Stimulated activated CD8-positive, alpha-beta memory T cell treated with anti-CD3 and anti-CD28 coated beads, Interleukin-7, amount 100 ng/mL, for 24 hours (primary cell): Measurements from ENCODE around the gene SHISAL1.
"Not testable (repeated sequence)": the region's sequence is repeated elsewhere in the genome, so short reads cannot be mapped to it uniquely, and the experiment has no call there.

Experiments used
- DNase-seq: peaks from one replicate; pipeline ENCODE4 v3.0.0-alpha.2; 2020; ENCODE audit warnings: low read depth

Gene SHISAL1

DNA sequence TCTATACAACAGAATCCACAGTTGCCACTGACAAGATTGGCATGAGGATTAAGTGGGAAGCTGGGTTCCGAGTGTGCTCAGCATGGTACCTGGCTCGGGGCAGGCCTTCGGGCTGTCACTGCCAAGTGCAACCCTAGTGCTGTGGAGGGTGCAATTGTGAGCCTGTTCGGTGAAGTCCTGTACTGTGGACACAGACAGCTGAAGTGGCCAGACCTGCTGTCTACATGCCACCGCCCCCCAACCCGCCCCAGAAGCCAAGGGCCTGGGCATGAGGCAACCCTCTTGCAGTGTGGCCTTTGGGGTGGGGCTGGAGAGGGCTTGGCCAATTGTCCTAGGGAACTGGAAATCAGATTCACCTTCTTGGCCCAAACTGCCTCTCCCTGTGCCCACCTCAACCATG lies 15.6 kb upstream of the SHISAL1 start:
- no peak for DNase-seq

GRCh38 chr22:44326491-44326885 lies 13.7 kb upstream of the SHISAL1 start:
- DNase-seq: no peak

DNA sequence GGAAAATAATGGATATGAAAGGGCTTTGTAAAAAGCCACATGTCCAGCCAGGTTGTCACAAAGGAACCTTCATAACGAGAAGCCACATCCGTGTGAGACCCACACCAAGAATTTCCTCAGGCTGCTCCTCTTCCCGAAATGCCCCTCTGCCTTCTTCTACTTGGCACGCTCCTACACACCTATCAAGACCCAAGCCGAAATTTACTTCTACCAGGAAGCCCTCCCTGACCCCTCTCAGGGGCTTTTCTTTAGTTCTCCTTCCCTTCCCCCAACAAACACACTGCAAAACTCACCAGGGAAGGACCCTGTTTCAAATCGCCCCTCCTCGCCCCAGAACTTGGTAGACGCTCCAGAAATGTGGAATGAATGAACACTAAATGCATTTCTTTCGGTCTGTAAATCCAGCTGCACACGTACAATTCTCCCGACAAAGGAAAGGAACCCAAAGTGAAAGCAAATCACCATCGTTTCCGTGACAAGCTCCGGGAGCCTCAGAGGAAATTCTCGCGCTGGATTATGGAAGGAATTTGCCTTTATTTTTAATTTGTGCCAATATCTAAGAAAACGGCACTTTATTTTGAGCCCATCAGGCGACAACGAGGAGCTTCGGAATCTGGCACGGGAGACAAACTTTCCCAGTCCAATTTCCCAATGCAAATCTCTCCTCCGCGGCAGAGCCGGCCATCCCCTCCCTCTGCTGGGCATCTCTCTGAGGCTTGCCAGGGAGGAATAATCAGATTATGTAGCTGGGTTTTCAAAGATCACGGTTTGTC lies 13.2 kb upstream of the SHISAL1 start:
- no peak for DNase-seq

- not testable (repeated sequence) for DNase-seq
Observed at GRCh38 chr22:44323140-44323790, 10.5 kb upstream of the SHISAL1 start.

- no peak for DNase-seq
Observed at GRCh38 chr22:44319685-44320084, 6.9 kb upstream of the SHISAL1 start.

- DNase-seq: no peak
Observed at GRCh38 chr22:44318751-44319150, 6.0 kb upstream of the SHISAL1 start.

DNA sequence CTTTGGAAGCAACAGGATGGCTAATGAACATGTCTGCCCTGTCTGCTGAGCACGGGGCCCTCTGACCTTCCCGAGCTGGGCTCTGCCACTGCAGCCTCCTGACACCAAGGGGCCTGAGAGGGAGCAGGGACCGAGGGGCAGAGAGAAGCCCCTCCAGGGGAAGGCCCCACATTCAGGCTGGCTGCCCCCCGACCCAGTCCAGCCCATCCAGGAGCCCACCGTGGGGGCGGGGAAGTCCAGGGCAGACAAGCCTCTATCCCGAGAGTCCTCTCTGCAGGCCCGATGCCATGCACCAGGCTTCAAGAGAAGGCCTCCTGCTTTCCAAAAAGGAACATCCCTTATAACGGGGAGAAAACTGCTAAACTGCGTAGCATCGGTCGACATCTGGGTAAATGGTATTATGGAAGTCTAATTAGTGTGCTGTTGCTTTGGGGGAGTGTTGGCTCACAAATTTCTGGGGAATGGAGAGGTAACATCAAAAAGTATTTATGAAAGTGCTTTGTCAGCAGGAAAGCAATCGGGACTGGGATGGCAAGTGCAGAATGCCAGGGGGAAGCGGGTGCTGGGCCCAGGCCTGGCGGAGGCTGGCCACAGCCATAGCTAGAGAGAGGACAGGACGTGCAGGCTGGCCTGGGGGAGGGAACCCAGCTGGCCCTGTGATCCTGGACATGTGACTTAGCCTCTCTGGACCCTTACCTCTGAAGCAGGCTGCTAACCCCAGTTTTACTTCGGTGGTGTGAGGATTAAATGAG lies 5.3 kb upstream of the SHISAL1 start:
- DNase-seq: no peak

GRCh38 chr22:44317123-44317444 lies 4.3 kb upstream of the SHISAL1 start:
- no peak for DNase-seq

DNA sequence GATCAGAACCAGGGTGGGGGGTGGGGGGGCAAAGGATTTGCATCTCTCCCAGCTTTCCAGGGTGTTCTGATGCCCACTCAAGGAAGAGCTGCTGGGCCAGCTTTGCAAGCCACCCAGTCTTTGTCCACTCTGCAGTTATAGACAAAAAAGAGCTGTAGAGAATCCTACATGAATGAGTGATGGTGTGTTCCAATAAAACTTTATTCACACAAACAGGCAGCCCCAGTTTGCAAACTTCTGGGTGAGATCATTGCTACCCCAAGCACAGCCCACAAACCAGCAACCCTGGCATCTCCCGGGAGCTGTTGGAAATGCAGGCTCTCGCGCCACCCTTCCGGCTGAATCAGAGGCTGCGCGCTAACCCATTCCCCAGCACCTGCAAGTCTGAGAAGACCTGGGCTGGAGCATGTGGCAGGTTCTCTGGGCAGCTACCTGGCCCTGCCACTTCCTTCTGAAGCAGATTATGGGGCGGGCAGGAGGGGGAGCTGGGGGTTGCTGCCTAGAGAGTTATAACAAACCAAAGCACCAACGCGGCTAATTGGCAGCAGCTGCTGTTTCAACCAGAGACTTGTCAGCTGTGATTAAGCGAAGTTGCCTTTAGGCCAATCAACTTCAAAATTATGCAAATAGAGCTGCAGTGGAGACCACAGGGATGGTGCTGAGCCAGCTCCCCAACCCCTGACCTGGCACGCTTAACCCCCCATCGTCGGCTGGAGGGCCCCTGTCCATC lies 3.8 kb upstream of the SHISAL1 start:
- DNase-seq: no peak

- no peak for DNase-seq
Observed at GRCh38 chr22:44314425-44315067, 1.8 kb upstream of the SHISAL1 start.

DNA sequence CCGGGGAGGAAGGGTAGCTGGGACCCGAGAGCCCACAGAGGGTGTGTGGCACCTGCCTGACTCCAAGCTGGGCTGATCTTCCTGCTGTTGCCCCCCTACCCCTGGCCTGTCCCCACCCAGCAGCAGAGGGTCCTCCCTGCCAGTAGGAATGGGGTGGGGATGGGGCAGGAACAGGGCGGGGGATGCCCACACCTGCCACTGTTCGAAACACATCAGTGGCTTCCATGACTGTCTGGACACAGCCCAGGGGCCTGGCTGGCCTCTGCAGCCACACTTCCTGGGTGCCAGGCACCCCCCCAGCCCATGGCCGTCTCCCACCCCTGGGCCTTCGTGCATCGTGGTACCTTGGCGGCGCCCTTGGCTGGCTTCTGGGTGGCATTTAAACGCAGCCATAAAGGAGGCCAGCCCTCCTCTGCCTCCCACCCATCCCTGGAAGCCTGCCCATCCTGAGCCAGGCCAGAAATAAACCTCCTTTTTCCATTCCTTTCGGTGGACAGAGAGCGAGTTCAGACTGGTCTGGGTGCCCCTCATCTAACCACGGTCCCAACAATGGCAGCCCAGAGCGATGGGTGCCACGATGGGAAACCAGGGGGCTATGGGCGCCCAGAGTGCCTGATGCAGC lies 745 bp upstream of the SHISAL1 start:
- no peak for DNase-seq

DNA sequence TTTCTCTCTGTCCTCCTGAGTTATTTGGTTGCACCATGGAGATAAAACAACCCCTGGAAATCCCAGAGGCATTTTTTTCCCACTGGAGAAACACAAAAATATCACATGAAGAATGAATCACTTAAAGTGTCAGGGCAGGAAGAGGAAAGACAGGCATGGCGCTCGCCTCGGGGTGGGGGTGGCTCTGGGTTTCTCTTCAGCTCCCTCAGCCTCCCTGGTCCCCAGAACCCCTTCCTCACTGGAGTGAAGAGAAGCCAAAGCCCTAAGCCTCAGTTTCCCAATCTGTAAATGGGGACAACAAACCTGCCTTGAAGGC lies 938 bp downstream of the SHISAL1 start:
- no peak for DNase-seq

GRCh38 chr22:44311104-44311854 lies 1.5 kb downstream of the SHISAL1 start:
- DNase-seq: no peak

DNA sequence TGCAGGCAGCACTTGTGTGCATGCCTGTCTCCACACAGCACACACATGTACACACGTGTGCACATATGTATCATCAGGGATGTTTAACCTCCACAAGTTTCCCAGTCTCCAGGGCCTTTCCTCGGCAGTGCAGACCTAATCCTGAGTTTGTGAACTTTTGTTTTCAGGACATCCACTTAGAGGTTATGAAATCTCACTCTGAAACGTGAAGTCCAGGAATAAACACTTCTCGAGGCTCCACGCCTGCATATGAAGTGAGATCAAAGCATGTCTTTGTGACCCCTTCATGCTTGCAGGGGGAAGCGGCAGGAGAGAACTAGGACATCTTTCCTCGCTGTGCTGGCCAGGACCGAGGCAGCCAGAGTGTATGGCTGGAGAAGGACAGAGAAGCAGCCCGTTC lies 3.1 kb downstream of the SHISAL1 start:
- DNase-seq: no peak

DNA sequence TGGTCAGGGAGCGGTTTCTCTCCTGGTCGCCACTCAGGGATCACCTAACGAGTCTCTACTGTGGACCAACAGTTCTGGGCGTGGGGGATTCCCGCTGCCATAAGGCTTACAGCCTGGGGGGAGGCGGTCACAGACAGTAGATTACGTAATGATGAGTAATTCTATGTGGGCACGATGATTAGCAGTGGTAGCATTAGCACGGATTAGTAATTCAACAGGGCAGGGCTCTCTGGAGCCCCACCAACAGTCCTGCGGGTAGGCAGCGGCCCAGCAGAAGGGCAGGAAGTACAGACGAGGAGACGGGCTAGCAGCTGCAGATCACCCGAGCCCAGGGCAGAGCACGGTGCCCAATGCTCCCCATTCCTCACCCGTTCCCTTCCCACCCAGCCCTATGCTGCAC lies 3.6 kb downstream of the SHISAL1 start:
- no peak for DNase-seq

DNA sequence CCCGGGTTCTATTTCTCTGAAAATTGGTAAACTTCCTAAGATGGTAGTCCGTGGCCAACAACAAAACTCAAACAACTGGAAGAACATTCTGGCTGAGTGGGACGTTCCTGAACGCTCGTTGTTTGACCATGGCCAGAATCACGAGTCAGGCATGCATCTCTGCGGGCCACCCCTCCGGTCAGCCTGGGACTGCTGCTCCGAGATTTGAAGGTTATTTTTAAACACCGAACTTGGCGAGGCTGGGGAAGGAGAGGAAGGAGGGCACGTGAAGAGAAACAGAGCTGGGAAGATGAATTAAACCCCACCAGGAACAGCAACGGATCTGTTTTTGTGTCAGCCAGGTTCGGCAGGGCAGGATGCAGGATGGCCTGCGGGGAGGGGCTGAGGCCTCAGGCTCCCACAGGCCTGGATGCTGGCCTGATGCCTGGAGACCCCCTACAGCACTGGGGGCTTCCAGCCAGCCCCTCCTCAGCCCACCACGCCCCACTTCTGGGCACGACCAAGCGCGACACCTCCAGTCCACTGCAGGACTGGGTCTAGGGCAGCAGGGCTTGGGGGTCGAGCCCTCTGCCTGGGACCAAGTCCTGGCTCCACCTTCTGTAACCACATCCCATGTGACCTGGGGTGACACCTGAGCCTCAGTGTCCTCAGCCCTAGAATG lies 5.1 kb downstream of the SHISAL1 start:
- no peak for DNase-seq

DNA sequence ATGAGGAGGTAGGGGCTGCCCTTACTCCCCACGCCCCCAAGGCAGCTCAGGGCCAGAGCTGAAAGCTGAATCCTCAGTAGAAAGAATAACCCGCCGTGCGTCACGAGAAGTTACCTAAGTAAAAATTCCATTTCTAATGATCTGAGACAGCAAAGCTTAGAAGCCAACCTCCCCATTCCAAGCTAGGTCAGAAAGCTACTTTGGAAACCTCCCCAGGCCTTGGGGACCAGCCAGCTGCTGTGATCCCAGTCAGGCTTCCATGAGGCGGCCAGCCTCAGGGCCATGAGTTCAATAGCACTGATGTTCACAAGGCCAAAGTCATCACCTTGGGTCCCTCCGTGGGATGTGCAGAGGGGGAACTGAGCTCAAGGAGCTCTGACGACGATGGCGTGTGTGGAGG lies 6.9 kb downstream of the SHISAL1 start:
- DNase-seq: no peak

DNA sequence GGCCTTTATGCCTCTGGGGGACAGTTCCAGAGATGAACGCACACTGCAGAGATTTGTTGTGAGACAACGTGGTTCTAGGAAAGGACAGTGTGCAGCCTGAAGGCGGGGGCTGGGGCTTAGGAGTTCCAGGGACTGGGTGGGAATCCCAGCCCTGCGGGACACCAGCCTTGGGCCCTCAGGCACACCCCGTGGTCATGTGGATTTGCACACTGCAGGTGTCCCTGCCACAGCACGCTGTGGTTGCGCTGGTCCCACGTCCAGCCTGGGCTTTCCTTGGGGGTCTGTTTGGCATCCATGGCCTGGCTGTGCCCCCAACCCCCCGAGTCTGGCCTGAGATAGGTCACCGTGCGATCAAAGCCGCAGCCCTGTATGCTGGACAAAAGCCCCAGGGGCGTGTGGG lies 7.3 kb downstream of the SHISAL1 start:
- no peak for DNase-seq

DNA sequence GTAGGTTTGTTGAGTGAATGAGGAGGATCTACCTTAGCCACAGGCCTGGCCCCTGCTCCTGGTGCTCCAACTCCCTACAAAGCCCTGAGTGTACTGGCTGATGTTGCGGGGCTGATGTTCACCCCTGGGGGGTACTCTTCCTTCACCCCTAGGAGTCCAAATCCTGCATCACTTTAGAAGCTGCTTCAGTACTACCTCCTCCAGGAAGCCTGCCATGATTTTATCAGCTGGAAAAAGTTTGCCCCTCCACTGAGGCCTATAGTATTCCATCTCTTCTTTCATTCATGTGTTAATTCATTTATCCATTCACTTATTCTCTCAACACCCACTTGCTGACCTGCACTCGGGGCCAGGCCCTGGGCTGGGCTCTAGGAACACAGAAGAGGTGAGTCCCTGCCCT lies 7.8 kb downstream of the SHISAL1 start:
- no peak for DNase-seq

- DNase-seq: no peak
Observed at GRCh38 chr22:44304354-44304753, 8.4 kb downstream of the SHISAL1 start.

DNA sequence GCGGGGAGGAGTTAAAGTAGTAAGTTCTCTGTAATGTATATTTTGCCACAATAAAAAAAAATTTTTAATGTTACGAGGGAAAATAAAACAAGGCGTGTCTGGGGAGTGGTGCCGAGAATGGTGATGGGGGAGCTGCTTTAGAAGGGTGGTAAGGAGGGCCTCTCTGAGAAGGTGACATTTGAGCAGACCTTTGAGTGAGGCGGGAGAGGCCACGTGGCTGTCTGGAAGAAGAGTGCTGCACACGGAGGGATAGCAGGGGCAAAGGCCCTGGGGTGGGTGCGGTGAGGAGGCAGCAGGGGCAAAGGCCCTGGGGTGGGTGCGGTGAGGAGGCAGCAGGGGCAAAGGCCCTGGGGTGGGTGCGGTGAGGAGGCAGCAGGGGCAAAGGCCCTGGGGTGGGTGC lies 10.4 kb downstream of the SHISAL1 start:
- DNase-seq: not testable (repeated sequence)
